HG02678 (cell line): Measurements from ENCODE around the gene NEK1.

Experiments used
- ATAC-seq: cut with Tn5 transposase; IDR thresholded peaks from one replicate; pipeline ENCODE4 v1.9.1; 2021; ENCODE audit warnings: mild to moderate bottlenecking, moderate library complexity; ENCODE audit not compliant: unreplicated experiment

Gene NEK1

GRCh38 chr4:169611991-169612870 lies at the start of gene NEK1:
Gene NEK1 (minus strand): TSS chr4:169612583. CDS start chr4:169602630, 9,953 bp downstream.
- peak; percentile 94 for ATAC-seq

- no peak for ATAC-seq
These were observed 49.4 kb upstream of the NEK1 start for GRCh38 chr4:169661761-169662160.

GRCh38 chr4:169660929-169661328 lies 48.5 kb upstream of the NEK1 start:
- no peak for ATAC-seq

GRCh38 chr4:169659716-169660670 lies 47.6 kb upstream of the NEK1 start:
- ATAC-seq, result peak; percentile 96

- no peak for ATAC-seq
These were observed 46.8 kb upstream of the NEK1 start for GRCh38 chr4:169658975-169659715.

GRCh38 chr4:169658196-169658595 lies 45.8 kb upstream of the NEK1 start:
- no peak for ATAC-seq

GRCh38 chr4:169657470-169658107 lies 45.2 kb upstream of the NEK1 start:
- ATAC-seq, result no peak

- no peak for ATAC-seq
These were observed 43.0 kb upstream of the NEK1 start for GRCh38 chr4:169655401-169655800.

GRCh38 chr4:169652535-169652934 lies 40.2 kb upstream of the NEK1 start:
- ATAC-seq, result no peak

- ATAC-seq, result no peak
These were observed 38.0 kb upstream of the NEK1 start for GRCh38 chr4:169650227-169650936.

GRCh38 chr4:169649545-169650226 lies 37.3 kb upstream of the NEK1 start:
- ATAC-seq, result no peak

- ATAC-seq, result no peak
These were observed 33.2 kb upstream of the NEK1 start for GRCh38 chr4:169645627-169646026.

GRCh38 chr4:169644802-169645201 lies 32.4 kb upstream of the NEK1 start:
- no peak for ATAC-seq

- no peak for ATAC-seq
These were observed 28.0 kb upstream of the NEK1 start for GRCh38 chr4:169640261-169640870.

GRCh38 chr4:169634975-169635374 lies 22.6 kb upstream of the NEK1 start:
- no peak for ATAC-seq

- no peak for ATAC-seq
These were observed 20.5 kb upstream of the NEK1 start for GRCh38 chr4:169632896-169633295.

GRCh38 chr4:169630069-169630468 lies 17.7 kb upstream of the NEK1 start:
- no peak for ATAC-seq

GRCh38 chr4:169628579-169628978 lies 16.2 kb upstream of the NEK1 start:
- ATAC-seq, result no peak

- ATAC-seq, result peak; percentile 60
These were observed 14.9 kb upstream of the NEK1 start for GRCh38 chr4:169627307-169627706.
